Vagina (tissue), 2 donors: Measurements from ENCODE around the gene AK1.

Experiments
- CTCF ChIP-seq, 3 experiments: fragments of 450-650 bp in 2 of 3; fragments of 200-600 bp in 1 of 3; sonication (generic) in 1 of 3; IDR thresholded peaks; one replicate each; pipeline ENCODE4 v1.5.1; 2017 to 2019; ENCODE audit warnings: antibody characterized with exemption in 3 of 3, mild to moderate bottlenecking in 2 of 3, moderate library complexity in 2 of 3
- POLR2A ChIP-seq, 2 donors: fragments of 450-650 bp; IDR thresholded peaks; one replicate each; pipeline ENCODE4 v1.6.1; 2017; ENCODE audit warnings: antibody characterized with exemption in 2 of 2, mild to moderate bottlenecking in 2 of 2, moderate library complexity in 2 of 2
- POLR2AphosphoS5 ChIP-seq, 2 donors: sonication (generic); formaldehyde crosslinking; IDR thresholded peaks; one replicate each; pipeline ENCODE4 v1.9.0; 2017; ENCODE audit warnings: antibody characterized with exemption in 2 of 2, mild to moderate bottlenecking in 2 of 2, low read depth in 1 of 2; ENCODE audit not compliant: insufficient read depth in 1 of 2

- TF ChIP-seq POLR2A (IDR thresholded peaks at IDR 0.05) (no peak), CTCF (IDR thresholded peaks at IDR 0.05) (no peak), POLR2AphosphoS5 (IDR thresholded peaks at IDR 0.05; ENCODE audit: insufficient read depth in 1 of 2, low read depth in 1 of 2) (no peak)
Observed at GRCh38 chr9:127909839-127910273, 32.4 kb upstream of the AK1 start.
